ENCODE measurements around the gene SP3.

DNA sequence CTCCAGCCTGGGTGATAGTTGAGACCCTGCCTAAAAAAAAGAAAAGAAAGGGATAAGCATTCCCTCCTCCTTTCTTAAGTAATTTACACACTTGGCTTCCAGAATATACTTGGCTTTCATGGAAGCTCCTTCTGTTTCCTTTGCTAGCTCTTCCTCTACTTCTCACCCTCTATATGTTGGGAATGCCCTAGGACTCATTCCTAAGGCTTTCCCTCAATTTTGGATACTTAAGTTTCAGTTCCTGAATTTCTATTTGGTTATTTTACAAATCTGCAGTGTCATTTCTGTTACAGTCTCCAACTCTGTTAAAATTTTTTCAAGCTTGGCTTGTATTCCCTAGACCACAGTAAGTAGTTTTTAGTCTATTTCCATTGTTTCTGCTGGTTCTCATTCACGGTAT is 23.6 kb downstream of the SP3 start:
- TF ChIP-seq, protein P1, sequence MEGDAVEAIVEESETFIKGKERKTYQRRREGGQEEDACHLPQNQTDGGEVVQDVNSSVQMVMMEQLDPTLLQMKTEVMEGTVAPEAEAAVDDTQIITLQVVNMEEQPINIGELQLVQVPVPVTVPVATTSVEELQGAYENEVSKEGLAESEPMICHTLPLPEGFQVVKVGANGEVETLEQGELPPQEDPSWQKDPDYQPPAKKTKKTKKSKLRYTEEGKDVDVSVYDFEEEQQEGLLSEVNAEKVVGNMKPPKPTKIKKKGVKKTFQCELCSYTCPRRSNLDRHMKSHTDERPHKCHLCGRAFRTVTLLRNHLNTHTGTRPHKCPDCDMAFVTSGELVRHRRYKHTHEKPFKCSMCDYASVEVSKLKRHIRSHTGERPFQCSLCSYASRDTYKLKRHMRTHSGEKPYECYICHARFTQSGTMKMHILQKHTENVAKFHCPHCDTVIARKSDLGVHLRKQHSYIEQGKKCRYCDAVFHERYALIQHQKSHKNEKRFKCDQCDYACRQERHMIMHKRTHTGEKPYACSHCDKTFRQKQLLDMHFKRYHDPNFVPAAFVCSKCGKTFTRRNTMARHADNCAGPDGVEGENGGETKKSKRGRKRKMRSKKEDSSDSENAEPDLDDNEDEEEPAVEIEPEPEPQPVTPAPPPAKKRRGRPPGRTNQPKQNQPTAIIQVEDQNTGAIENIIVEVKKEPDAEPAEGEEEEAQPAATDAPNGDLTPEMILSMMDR (conservative IDR thresholded peaks at IDR 0.05 in 1 of 2, IDR thresholded peaks at IDR 0.05 in 1 of 2; ENCODE audit: extremely low read depth in 1 of 2, insufficient read depth in 1 of 2, low read depth in 1 of 2, low read length in 2 of 2) = no peak
- TF ChIP-seq EZH2 (IDR thresholded peaks at IDR 0.05; ENCODE audit: borderline replicate concordance, low read length) = no peak

Measured in mammary epithelial cell (primary cell).